Left ventricle myocardium superior (tissue), 1 donor: Measurements from ENCODE around the gene PPP3CA. TPM values are rescaled to one million over a fixed set of nuclear protein-coding genes. Genes with fewer than 3 reads are reported as not detected.

Source experiments
- ATAC-seq: fragments of 200-7000 bp; cut with Tn5 transposase; one replicate; pipeline ENCODE4 v1.9.1; 2020; ENCODE audit warnings: mild to moderate bottlenecking, moderate library complexity
- DNase-seq: peaks from one replicate; pipeline ENCODE4 v3.0.0-alpha.2; 2020
- intact Hi-C: fragments of 100-400 bp; cut with micrococcal nuclease; formaldehyde crosslinking; loops from one replicate; pipeline ENCODE4 v1.11.0; 2022
- long read RNA-seq: library from polyadenylated mRNA; unstranded; transcript quantifications from one replicate; pipeline ENCODE4 v2.0.0, GENCODE V29; 2021
- total RNA-seq: library from RNA; stranded (reverse); fragmentation: NEBNext Ultra II Directional; extraction: Animal tissue kit (Norgen Biotek cat#: 25700); gene quantifications from one replicate; pipeline ENCODE4 v1.2.1, GENCODE V29; 2021
- donor health status: DM: no; HTN: yes; CAD: no; lungs with severe emphysema.

PPP3CA gene
- total RNA-seq, result 20.1 TPM
- long read RNA-seq, full-length matches to known transcripts, result 18 of 26 reads
- long read RNA-seq, partial matches to known transcripts, result 1 of 26 reads
- long read RNA-seq, other reads (novel, unspliced or antisense), result 7 of 26 reads

DNA sequence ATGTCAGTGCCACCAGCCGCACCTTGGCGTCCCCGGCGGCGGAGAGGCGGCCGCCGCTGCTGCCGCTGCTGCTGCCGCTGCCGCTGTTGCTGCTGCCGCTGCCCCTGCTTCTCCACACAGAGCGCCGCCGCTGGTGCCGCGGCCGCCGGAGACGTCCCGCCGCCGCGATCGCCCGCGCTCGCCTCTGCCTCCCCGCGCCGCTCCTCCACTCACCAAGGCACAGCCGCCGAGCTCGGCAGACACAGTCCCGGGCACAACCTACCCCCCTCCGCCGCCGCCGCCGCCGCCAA is at the start of gene PPP3CA:
Gene PPP3CA (minus strand): TSS at position 260 of the 290 bp plus-strand sequence.
- ATAC-seq, result no peak
- intact Hi-C loops, result loop anchor here (10.0 kb wide), 1 partner anchor 152 kb away; no protein-coding TSS in a partner anchor
- no peak for DNase-seq

DNA sequence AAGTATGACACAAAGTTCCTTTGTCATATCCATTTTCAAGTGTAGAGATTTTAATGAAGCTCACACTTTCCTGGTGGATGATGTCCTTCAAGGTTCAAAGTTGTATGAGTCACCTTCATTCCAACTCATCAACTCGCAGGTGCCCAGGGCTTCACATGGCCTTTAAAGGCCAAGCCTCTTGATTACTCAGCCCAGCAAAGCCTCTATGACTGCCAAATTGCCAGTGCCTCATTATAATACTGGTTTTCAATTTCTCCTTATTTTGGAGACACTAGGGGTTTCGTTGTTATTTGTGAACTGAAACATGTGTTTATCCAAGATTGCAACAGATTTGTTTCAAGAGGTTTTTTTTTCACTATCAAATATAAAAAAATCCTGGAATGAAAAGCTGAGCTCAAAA is 45.9 kb upstream of the PPP3CA start:
- DNase-seq, result no peak
- intact Hi-C loops, result no loop called here
- no peak for ATAC-seq

DNA sequence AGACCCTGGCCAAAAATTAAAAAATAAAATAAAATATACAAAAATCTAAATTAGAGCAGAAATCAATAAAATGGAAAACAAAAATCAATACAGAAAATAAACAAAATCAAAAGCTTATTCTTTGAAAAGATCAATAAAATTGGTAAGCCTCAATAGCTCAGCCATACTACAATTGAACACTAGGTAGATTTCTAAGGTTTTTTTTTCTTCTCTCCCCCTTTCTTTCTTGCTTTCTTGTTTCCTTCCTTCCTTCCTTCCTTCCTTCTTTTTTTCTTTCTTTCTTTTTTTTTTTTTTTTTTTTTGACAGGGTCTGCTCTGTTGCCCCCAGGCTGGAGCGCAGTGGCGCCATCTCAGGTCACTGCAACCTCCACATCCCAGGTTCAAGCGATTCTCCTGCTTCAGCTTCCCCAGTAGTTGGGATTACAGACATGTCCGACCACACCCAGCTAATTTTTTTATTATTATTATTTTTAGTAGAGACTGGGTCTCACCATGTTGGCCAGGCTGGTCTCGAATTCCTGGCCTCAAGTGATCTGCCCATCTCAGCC is 23.4 kb upstream of the PPP3CA start:
- intact Hi-C loops, result no loop called here
- ATAC-seq, result no peak

GRCh38 chr4:101367201-101367600 is 19.9 kb upstream of the PPP3CA start:
- DNase-seq (no peak), ATAC-seq (no peak)
- intact Hi-C loops, result no loop called here

More for the DNA sequence above, 23.4 kb upstream of the PPP3CA start:
- no peak for DNase-seq

GRCh38 chr4:101366331-101366730 is 19.0 kb upstream of the PPP3CA start:
- ATAC-seq (no peak), DNase-seq (no peak)
- intact Hi-C loops, result no loop called here

GRCh38 chr4:101357751-101358150 is 10.4 kb upstream of the PPP3CA start:
- no peak for DNase-seq
- ATAC-seq, result no peak
- intact Hi-C loops, result no loop called here

GRCh38 chr4:101356928-101357327 is 9.6 kb upstream of the PPP3CA start:
- intact Hi-C loops, result no loop called here
- DNase-seq, result no peak
- ATAC-seq, result no peak

GRCh38 chr4:101355767-101356702 is 8.7 kb upstream of the PPP3CA start:
- no peak for DNase-seq
- ATAC-seq, result no peak
- intact Hi-C loops, result no loop called here

- ATAC-seq (no peak), DNase-seq (no peak)
- intact Hi-C loops, result no loop called here
Observed at GRCh38 chr4:101355246-101355645, 7.9 kb upstream of the PPP3CA start.

GRCh38 chr4:101349801-101350064 is 2.4 kb upstream of the PPP3CA start:
- intact Hi-C loops, result loop anchor here (10.0 kb wide), 1 partner anchor 155 kb away; no protein-coding TSS in a partner anchor
- ATAC-seq (no peak), DNase-seq (no peak)

DNA sequence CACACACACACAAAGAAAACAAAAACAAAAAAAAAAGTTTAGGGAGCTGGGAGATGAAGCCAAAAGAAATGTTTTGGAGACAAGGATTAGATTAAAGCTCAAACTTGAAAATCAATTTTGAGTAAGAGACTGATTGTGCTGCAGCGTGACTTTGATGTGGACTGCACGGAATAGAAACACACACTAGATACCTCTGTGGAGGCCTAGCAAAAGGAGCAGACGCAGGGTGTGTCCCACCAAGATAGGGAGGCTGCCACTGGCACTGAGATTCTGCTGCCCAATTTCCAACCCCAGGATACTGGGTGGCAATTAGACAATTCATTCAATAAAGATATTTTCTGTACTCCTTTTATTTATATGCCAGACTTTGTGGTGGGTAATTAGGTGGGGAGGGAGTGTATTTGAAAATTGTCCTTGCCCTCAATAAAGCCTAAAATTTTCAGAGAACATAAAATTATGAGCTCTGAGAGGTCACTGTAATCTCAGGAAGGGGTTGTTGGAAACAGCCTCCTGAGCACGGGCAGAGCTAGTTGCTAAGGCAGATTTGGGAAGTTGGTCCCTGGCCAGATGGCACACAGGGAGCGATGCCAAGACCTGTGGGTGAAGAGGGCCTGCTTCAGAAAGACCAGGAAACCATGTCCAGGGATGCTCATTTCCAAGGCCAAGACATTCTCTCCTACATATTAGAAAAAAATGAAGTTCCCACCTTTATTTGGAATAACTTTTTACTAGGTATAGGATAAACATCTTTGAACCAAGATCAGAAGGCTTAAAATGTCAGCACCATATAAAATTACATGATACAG is 1.9 kb upstream of the PPP3CA start:
- intact Hi-C loops, result loop anchor here (10.0 kb wide), 1 partner anchor 154 kb away; no protein-coding TSS in a partner anchor
- DNase-seq, result peak; percentile 66
- ATAC-seq, result no peak

DNA sequence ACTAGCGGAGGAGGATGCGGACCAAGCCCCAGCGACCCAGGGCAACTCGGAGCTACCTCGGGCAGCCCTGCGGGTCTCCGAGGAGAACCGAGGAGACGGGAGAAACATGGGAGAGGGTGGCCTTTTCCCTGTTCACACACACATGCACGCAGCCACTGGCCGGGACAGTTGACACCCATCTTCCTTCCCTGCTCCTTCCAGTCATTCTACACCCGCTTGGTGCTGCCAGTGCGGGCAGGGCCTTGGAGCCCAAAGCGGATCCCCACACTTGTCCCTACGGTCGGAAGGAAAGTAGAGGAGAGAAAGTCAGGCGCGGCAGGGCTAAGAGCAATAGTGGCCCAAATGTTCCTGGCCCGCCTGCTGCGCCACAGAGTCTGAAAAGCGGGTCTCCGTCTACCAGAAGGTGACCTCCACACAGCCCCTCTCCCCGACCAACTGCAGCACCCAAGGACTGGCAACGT is 1.1 kb upstream of the PPP3CA start:
- peak; percentile 1 for ATAC-seq
- DNase-seq, result no peak
- intact Hi-C loops, result loop anchor here (10.0 kb wide), 1 partner anchor 154 kb away; no protein-coding TSS in a partner anchor

- peak; percentile 99 for DNase-seq
- peak; percentile 94 for ATAC-seq
- intact Hi-C loops, result loop anchor here (10.0 kb wide), 1 partner anchor 153 kb away; no protein-coding TSS in a partner anchor
Observed at GRCh38 chr4:101347557-101348366, 436 bp upstream of the PPP3CA start.

DNA sequence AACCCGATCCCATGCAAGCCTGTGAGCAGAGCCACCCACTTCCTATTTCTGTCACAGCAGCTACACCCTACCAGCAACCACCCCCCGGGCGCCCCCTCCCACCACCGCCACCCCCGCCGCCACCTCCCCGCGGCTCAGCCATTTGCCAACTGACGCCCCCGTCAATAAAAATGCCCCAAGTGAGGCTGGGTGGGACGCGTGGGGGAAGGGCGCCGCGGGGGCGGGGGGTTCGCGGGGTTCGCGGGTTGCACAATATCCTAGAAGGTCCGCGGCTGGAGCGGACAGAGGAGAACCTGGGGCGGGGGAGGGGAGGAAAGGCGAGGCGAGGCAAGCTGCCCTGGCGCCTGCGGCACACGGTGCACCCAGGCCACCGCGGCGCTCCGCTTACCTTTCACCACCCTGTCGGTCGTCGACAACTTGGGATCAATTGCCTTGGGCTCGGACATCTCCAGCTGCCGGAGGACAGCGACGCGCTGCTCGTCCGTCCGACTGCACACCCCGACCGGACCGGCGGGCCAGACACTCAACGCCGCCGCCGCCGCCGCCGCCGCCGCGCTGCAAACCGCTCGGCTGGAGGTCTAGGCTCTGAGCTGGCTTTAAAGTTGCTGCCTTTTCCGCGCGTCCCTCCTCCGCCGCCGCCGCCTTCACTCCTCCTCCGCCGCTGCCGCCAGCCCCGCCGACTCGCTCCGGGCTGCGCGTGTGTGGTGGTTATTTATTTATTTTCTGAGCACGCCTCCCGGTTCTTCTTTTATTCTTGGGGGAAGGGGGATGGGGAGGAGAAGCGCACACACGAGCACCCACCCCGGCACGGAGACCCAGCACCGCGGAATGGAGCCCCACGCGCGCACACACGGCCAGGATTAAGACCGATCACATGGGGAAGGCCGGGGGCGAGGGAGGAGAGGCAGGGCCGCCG is 717 bp downstream of the PPP3CA start:
- intact Hi-C loops, result loop anchor here (10.0 kb wide), 1 partner anchor 152 kb away; no protein-coding TSS in a partner anchor
- DNase-seq, result peak; percentile 72
- ATAC-seq, result peak; percentile 43

GRCh38 chr4:101345596-101346350 is 1.6 kb downstream of the PPP3CA start:
- ATAC-seq (peak; percentile 6), DNase-seq (peak; percentile 73)
- intact Hi-C loops, result loop anchor here (10.0 kb wide), 1 partner anchor 151 kb away; no protein-coding TSS in a partner anchor

- intact Hi-C loops, result loop anchor here (10.0 kb wide), 1 partner anchor 150 kb away; no protein-coding TSS in a partner anchor
- DNase-seq, result peak; percentile 24
- no peak for ATAC-seq
Observed at GRCh38 chr4:101345271-101345595, 2.1 kb downstream of the PPP3CA start.

DNA sequence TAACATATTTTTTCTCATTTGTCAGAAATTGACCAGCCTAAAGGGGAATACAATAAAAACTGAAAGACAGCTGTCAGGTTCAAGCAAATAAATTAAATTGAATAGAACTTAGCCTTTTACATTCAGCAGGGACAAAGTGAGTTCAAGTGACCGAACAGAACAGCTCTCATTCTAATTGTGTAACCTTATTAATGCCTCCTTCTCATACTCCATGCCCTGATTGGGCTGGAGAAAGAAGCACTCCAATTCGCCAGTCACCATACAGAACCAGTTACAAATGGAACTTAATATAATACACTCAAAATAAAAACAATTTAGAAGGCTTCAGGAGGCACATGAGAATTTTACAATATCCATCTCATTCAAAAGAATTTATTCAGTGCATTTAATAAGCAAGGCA is 8.0 kb downstream of the PPP3CA start:
- intact Hi-C loops, result no loop called here
- no peak for DNase-seq
- ATAC-seq, result no peak
